Thyroid gland (tissue), 4 donors: Measurements from ENCODE around the gene ORAI2. TPM values are rescaled to one million over a fixed set of nuclear protein-coding genes. Genes with fewer than 3 reads are reported as not detected.
A peak's percentile ranks its signal among the peaks of the same experiment; 100 is the strongest.

Source experiments
- DNase-seq, 2 donors: peaks; one replicate each; pipeline ENCODE4 v3.0.0-alpha.2; 2019
- H3K27ac ChIP-seq, 3 donors: fragments of 200-600 bp; sonication (generic); 1 replicate in 2 of 3; 2 replicates in 1 of 3; pipeline ENCODE4 v1.5.1; 2016 to 2019; ENCODE audit warnings: mild to moderate bottlenecking in 1 of 3, moderate library complexity in 1 of 3
- H3K27me3 ChIP-seq: fragments of 200-600 bp; sonication (generic); one replicate; pipeline ENCODE4 v1.5.1; 2019
- H3K36me3 ChIP-seq, 2 donors: fragments of 200-600 bp; sonication (generic); one replicate each; pipeline ENCODE4 v1.5.1; 2016 to 2019
- H3K4me1 ChIP-seq, 2 donors: fragments of 200-600 bp; sonication (generic); one replicate each; pipeline ENCODE4 v1.5.1; 2017 to 2019
- H3K4me3 ChIP-seq, 3 donors: fragments of 200-600 bp; sonication (generic); replicated peaks in 1 of 3; 1 replicate in 2 of 3; 2 replicates in 1 of 3; pipeline ENCODE4 v1.5.1; 2016; ENCODE audit warnings: mild to moderate bottlenecking in 1 of 3
- H3K9me3 ChIP-seq: fragments of 200-600 bp; sonication (generic); one replicate; pipeline ENCODE4 v1.5.1; 2017
- CTCF ChIP-seq, 6 experiments: fragments of 200-600 bp in 3 of 6; fragments of 450-650 bp in 3 of 6; sonication (generic) in 3 of 6; IDR thresholded peaks; one replicate each; pipeline ENCODE4 v1.5.1; 2016 to 2019; ENCODE audit warnings: antibody characterized with exemption in 6 of 6, mild to moderate bottlenecking in 2 of 6, inconsistent platforms in 1 of 6, moderate library complexity in 1 of 6
- POLR2A ChIP-seq, 2 donors: fragments of 450-650 bp; IDR thresholded peaks; one replicate each; pipeline ENCODE4 v1.6.1; 2017; ENCODE audit warnings: antibody characterized with exemption in 2 of 2, mild to moderate bottlenecking in 2 of 2, moderate library complexity in 1 of 2
- WGBS, 2 donors: methylation state at CpG; one replicate each; pipeline ENCODE4 v1.1.5; 2017; 5-methylcytosine and 5-hydroxymethylcytosine counted together
- intact Hi-C: fragments of 100-400 bp; cut with DNase I; formaldehyde crosslinking; loops from one replicate; pipeline ENCODE4 v1.15.1; 2023
- total RNA-seq, 4 donors: library from RNA; depleted of rRNA; stranded (reverse); fragments of >200 nt; gene quantifications; one replicate each; pipeline ENCODE4 v1.2.3, GENCODE V29; 2016

The ORAI2 gene
- 100 to 1,000 TPM in 2 of 4 donors, 10 to 100 TPM in 2; 41.8 to 133 (median 81.4) TPM for total RNA-seq

DNA sequence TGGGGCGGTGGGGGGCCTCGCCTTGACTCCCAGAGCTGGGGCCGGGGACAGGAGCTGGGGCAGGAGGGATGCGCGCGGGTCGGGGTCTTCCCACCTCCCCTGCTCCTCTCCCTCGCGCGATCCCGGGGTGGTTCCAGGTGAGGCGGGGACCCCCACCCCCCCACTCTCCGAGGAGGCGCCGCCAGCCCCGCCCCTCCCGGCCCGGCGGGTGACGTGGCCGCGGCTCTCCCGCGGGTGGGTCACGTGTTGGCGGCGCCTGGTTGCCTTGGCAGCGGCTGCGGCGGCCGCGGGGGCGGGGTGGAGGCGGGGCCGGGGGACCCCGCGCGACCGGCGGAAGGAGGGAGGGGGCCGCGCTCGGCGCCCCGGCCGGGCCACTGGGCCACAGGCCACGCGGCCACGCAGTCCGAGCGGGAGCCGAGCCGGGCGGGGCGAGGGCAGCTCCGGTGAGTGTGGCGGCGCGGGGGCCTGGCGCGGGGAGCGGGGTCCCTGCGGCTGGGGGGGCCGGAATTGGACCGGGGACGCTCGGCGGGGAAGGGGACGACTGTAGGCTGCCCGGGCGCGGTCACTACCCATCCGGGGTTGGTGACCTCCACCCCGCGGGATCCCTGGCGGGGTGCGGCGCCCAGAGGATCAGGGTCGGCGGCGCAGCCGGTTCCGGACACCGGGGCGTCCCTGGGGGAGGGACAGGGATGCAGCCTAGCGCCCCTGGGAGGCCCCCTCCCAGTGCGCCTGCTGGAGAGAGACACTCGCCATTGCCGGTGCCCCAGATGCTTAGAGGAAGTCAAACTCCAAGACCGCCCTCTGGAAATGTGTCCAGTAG is at the start of gene ORAI2:
TSS of gene ORAI2 (plus strand) at position 357 of the 820 bp plus-strand sequence. CDS start 5,382 bp downstream, outside the sequence.
- Histone ChIP-seq H3K4me1 (peaks cover 32 to 33% of the 10 kb centered on the region in 2 donors), H3K9me3 (no peaks in the 10 kb centered on the region), H3K27ac (peak within 1 kb of the TSS; percentile 95 to 98 (median 97)), H3K36me3 (no peaks in the 10 kb centered on the region), H3K27me3 (no peaks in the 10 kb centered on the region), H3K4me3 (peak within 1 kb of the TSS; percentile 48 to 76 (median 60))
- DNase-seq: peak; percentile 84 to 86
- 0% methylated on average over 4 to 7 of the region's 90 CpGs for WGBS, 2 donors
- intact Hi-C loops: no loop called here
- no peak for TF ChIP-seq CTCF (IDR thresholded peaks at IDR 0.05)
- TF ChIP-seq POLR2A (IDR thresholded peaks at IDR 0.05): peak in 1 of 2 donors; percentile 56

- WGBS, 2 donors: 92 to 95% methylated on average over 6 of the region's 6 CpGs
- intact Hi-C loops: no loop called here
- H3K9me3 ChIP-seq: no peaks in the 10 kb centered on the region
- no peaks in the 10 kb centered on the region for H3K4me1 ChIP-seq
- H3K4me3 ChIP-seq: no peak overlapping the region
- no peak overlapping the region for H3K27ac ChIP-seq
- no peaks in the 10 kb centered on the region for H3K27me3 ChIP-seq
- no peaks in the 10 kb centered on the region for H3K36me3 ChIP-seq
- DNase-seq: no peak
- TF ChIP-seq CTCF (IDR thresholded peaks at IDR 0.05): no peak
- TF ChIP-seq POLR2A (IDR thresholded peaks at IDR 0.05): no peak
Observed at GRCh38 chr7:102387064-102387463, 46.3 kb upstream of the ORAI2 start.

- DNase-seq: no peak
- H3K27me3 ChIP-seq: no peaks in the 10 kb centered on the region
- no peak overlapping the region for H3K27ac ChIP-seq
- H3K36me3 ChIP-seq: no peaks in the 10 kb centered on the region
- 77 to 98% methylated on average over 3 of the region's 3 CpGs for WGBS, 2 donors
- no peak overlapping the region for H3K4me3 ChIP-seq
- TF ChIP-seq POLR2A (IDR thresholded peaks at IDR 0.05): no peak
- TF ChIP-seq CTCF (IDR thresholded peaks at IDR 0.05): no peak
- intact Hi-C loops: loop anchor here (2.0 to 10.0 kb wide), 2 partner anchors 111 to 845 kb away; no protein-coding TSS in a partner anchor
- no peaks in the 10 kb centered on the region for H3K9me3 ChIP-seq
- no peaks in the 10 kb centered on the region for H3K4me1 ChIP-seq
Observed at GRCh38 chr7:102389810-102390209, 43.6 kb upstream of the ORAI2 start.

DNA sequence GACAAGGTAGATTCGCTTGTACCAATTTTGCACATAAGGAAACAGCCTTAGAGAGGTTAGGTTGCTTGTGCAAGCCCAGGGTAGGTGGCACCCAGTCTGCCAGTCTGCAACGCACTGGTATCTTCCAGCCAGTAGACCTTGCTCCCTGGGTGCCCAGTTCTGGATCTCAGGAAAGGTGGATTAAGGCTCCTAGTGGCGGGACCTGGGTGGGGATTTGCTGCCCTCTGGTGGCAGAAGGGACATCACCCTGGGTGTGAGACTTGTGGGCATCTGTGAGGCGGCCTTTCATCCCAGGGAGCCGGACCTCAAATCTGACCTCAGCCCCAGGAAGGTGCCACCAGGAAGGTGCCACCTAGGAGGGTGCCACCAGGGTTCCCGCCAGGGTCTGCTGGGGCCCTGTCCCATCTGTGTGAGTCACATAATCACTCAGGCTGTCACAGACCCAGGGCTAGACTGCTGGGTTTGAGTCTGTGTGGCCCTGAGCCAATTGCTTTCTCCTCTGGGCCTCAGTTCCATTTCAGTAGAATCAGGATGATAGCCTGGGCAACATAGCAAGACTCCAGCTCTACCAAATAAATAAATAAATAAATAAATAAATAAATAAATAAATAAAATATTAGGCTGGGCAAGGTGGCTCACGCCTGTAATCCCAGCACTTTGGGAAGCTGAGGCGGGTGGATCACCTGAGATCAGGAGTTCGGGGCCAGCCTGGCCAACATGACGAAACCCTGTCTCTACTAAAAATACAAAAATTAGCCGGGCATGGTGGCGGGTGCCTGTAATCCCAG is 42.5 kb upstream of the ORAI2 start:
- H3K4me1 ChIP-seq: no peaks in the 10 kb centered on the region
- 65 to 81% methylated on average over 9 to 12 of the region's 12 CpGs for WGBS, 2 donors
- intact Hi-C loops: loop anchor here (2.0 to 10.0 kb wide), 2 partner anchors 112 to 846 kb away; no protein-coding TSS in a partner anchor

More for the DNA sequence above, 42.5 kb upstream of the ORAI2 start:
- peak; percentile 84 to 89 for DNase-seq
- Histone ChIP-seq H3K9me3 (no peaks in the 10 kb centered on the region), H3K27me3 (no peaks in the 10 kb centered on the region), H3K36me3 (no peaks in the 10 kb centered on the region), H3K27ac (no peak overlapping the region), H3K4me3 (no peak overlapping the region)
- TF ChIP-seq CTCF (IDR thresholded peaks at IDR 0.05) (peak; percentile 85 to 95 (median 95)), POLR2A (IDR thresholded peaks at IDR 0.05) (no peak)
